GM21717 (cell line): ENCODE measurements around the gene CHMP1A.
"Not testable (repeated sequence)": the region's sequence is repeated elsewhere in the genome, so short reads cannot be mapped to it uniquely, and the experiment has no call there.

ENCODE experiments used
- ATAC-seq: cut with Tn5 transposase; IDR thresholded peaks from one replicate; pipeline ENCODE4 v1.9.1; 2021; ENCODE audit warnings: mild to moderate bottlenecking, moderate library complexity; ENCODE audit not compliant: unreplicated experiment

Gene CHMP1A

GRCh38 chr16:89657442-89658220, at the start of gene CHMP1A, which contains the start of gene SPATA33:
Gene CHMP1A (minus strand): TSS chr16:89657708. CDS start chr16:89657588, 120 bp downstream.
Gene SPATA33 (plus strand): TSS chr16:89657836. CDS start chr16:89657912, 76 bp downstream.
- ATAC-seq, result peak; percentile 86

GRCh38 chr16:89706518-89707260, 49.2 kb upstream of the CHMP1A start:
- ATAC-seq, result no peak

GRCh38 chr16:89705006-89705405, 47.5 kb upstream of the CHMP1A start:
- ATAC-seq, result no peak

- no peak for ATAC-seq
These were observed 46.8 kb upstream of the CHMP1A start for GRCh38 chr16:89704281-89704680.

GRCh38 chr16:89701425-89702406, 44.2 kb upstream of the CHMP1A start, which contains the start of gene SPATA2L:
Gene SPATA2L (minus strand): TSS chr16:89701705. CDS start chr16:89701232, 473 bp downstream.
- peak; percentile 62 for ATAC-seq

- no peak for ATAC-seq
These were observed 43.3 kb upstream of the CHMP1A start for GRCh38 chr16:89700649-89701424.

GRCh38 chr16:89700100-89700648, 42.7 kb upstream of the CHMP1A start:
- ATAC-seq, result peak; percentile 35

- ATAC-seq, result not testable (repeated sequence)
These were observed 42.2 kb upstream of the CHMP1A start for GRCh38 chr16:89699629-89700099.

- not testable (repeated sequence) for ATAC-seq
These were observed 41.2 kb upstream of the CHMP1A start for GRCh38 chr16:89698717-89699116.

- ATAC-seq, result no peak
These were observed 40.3 kb upstream of the CHMP1A start for GRCh38 chr16:89697616-89698331.

GRCh38 chr16:89697161-89697615, 39.7 kb upstream of the CHMP1A start:
- ATAC-seq, result no peak

- no peak for ATAC-seq
These were observed 39.2 kb upstream of the CHMP1A start for GRCh38 chr16:89696670-89697128.

- no peak for ATAC-seq
These were observed 38.6 kb upstream of the CHMP1A start for GRCh38 chr16:89695875-89696669.

- no peak for ATAC-seq
These were observed 37.8 kb upstream of the CHMP1A start for GRCh38 chr16:89695086-89695874.

GRCh38 chr16:89694784-89695085, 37.2 kb upstream of the CHMP1A start:
- not testable (repeated sequence) for ATAC-seq

GRCh38 chr16:89693931-89694783, 36.6 kb upstream of the CHMP1A start:
- no peak for ATAC-seq
